ENCODE measurements around the gene DNAI4.
"Not testable (repeated sequence)": the region's sequence is repeated elsewhere in the genome, so short reads cannot be mapped to it uniquely, and the experiment has no call there.

DNA sequence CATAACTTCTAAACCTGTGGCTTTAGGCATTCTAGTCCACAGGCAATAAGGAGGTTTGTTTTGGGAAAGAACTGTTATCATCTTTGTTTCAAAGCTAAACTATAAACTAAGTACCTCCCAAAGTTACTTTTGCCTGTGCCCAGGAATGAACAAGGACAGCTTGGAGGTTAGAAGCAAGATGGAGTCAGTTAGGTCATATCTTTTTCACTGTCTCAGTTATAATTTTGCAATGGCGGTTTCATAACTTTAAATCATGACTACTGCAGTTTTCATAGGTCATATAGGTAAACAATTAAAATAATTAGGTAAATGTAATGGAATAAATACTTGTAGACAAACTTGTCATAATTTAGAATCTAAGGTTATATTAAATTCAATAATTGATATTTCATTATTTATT is 9.5 kb downstream of the DNAI4 start:
- TF ChIP-seq, protein P1, sequence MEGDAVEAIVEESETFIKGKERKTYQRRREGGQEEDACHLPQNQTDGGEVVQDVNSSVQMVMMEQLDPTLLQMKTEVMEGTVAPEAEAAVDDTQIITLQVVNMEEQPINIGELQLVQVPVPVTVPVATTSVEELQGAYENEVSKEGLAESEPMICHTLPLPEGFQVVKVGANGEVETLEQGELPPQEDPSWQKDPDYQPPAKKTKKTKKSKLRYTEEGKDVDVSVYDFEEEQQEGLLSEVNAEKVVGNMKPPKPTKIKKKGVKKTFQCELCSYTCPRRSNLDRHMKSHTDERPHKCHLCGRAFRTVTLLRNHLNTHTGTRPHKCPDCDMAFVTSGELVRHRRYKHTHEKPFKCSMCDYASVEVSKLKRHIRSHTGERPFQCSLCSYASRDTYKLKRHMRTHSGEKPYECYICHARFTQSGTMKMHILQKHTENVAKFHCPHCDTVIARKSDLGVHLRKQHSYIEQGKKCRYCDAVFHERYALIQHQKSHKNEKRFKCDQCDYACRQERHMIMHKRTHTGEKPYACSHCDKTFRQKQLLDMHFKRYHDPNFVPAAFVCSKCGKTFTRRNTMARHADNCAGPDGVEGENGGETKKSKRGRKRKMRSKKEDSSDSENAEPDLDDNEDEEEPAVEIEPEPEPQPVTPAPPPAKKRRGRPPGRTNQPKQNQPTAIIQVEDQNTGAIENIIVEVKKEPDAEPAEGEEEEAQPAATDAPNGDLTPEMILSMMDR (conservative IDR thresholded peaks at IDR 0.05; ENCODE audit: low read length) = not testable (repeated sequence)
- TF ChIP-seq EZH2phosphoT487 (IDR thresholded peaks at IDR 0.05; ENCODE audit: borderline replicate concordance, low read depth, low read length) = not testable (repeated sequence)
